KMS-11 (cell line): ENCODE measurements around the gene KCTD2.
"Not testable (repeated sequence)": the region's sequence is repeated elsewhere in the genome, so short reads cannot be mapped to it uniquely, and the experiment has no call there.

Experiments
- H2AFZ ChIP-seq: fragments of 200-600 bp; sonication (generic); 2 replicates; pipeline ENCODE4 v1.6.1; 2016; ENCODE audit warnings: antibody characterized with exemption, mixed run types, low read depth
- H3K27ac ChIP-seq: fragments of 200-600 bp; sonication (generic); 2 replicates; pipeline ENCODE4 v1.6.1; 2016; ENCODE audit warnings: mild to moderate bottlenecking, mixed run types
- H3K27me3 ChIP-seq: fragments of 200-600 bp; sonication (generic); 2 replicates; pipeline ENCODE4 v1.6.1; 2017; ENCODE audit warnings: mild to moderate bottlenecking, low read depth, mixed run types, moderate library complexity; ENCODE audit not compliant: insufficient read depth
- H3K36me3 ChIP-seq: fragments of 200-600 bp; sonication (generic); 2 replicates; pipeline ENCODE4 v1.6.1; 2017; ENCODE audit warnings: mild to moderate bottlenecking, mixed run types; ENCODE audit not compliant: insufficient read depth
- H3K4me1 ChIP-seq: fragments of 200-600 bp; sonication (generic); 2 replicates; pipeline ENCODE4 v1.6.1; 2016; ENCODE audit warnings: mild to moderate bottlenecking, low read depth, mixed run types; ENCODE audit not compliant: poor library complexity, severe bottlenecking
- H3K4me2 ChIP-seq: fragments of 200-600 bp; sonication (generic); 2 replicates; pipeline ENCODE4 v1.7.0; 2016; ENCODE audit warnings: mild to moderate bottlenecking, mixed run types
- H3K4me3 ChIP-seq: fragments of 200-600 bp; sonication (generic); IDR thresholded peaks from 2 replicates; pipeline ENCODE4 v1.6.1; 2017; ENCODE audit warnings: low read depth, low read length, mixed read lengths; ENCODE audit not compliant: insufficient read depth
- H3K79me2 ChIP-seq: fragments of 200-600 bp; sonication (generic); 2 replicates; pipeline ENCODE4 v1.6.1; 2016; ENCODE audit warnings: low read depth, mixed run types; ENCODE audit not compliant: insufficient read depth
- H3K9ac ChIP-seq: fragments of 200-600 bp; sonication (generic); 2 replicates; pipeline ENCODE4 v1.6.1; 2016; ENCODE audit warnings: mild to moderate bottlenecking, mixed run types
- H4K20me1 ChIP-seq: fragments of 200-600 bp; sonication (generic); 2 replicates; pipeline ENCODE4 v1.6.1; 2016; ENCODE audit warnings: mild to moderate bottlenecking, mixed run types; ENCODE audit not compliant: insufficient read depth
- CTCF ChIP-seq: fragments of 200-600 bp; sonication (generic); conservative IDR thresholded peaks from 2 replicates; pipeline ENCODE4 v1.6.1; 2017; ENCODE audit warnings: low read depth, mild to moderate bottlenecking, antibody characterized with exemption, low read length, moderate library complexity, mixed read lengths

The KCTD2 gene

GRCh38 chr17:75034236-75034908 lies 12.7 kb upstream of the KCTD2 start:
- Histone ChIP-seq H3K9ac (peak overlapping the region; percentile 95), H3K4me3 (no peak overlapping the region), H3K27me3 (no peaks in the 10 kb centered on the region), H3K27ac (peak overlapping the region; percentile 90), H3K79me2 (no peaks in the 10 kb centered on the region), H4K20me1 (no peaks in the 10 kb centered on the region), H3K4me2 (peak overlapping the region; percentile 95), H3K4me1 (peaks cover 24% of the 10 kb centered on the region), H2AFZ (peak overlapping the region; percentile 70), H3K36me3 (no peaks in the 10 kb centered on the region)
- TF ChIP-seq CTCF: 0 out of 2 replicates have a peak, but pooled peaks have one; percentile 14

GRCh38 chr17:75036643-75037268 lies 10.3 kb upstream of the KCTD2 start:
- Histone ChIP-seq H3K27me3 (no peaks in the 10 kb centered on the region), H3K4me3 (no peak overlapping the region), H3K27ac (no peak overlapping the region), H2AFZ (no peak overlapping the region), H3K36me3 (no peaks in the 10 kb centered on the region), H3K79me2 (no peaks in the 10 kb centered on the region), H4K20me1 (no peaks in the 10 kb centered on the region), H3K9ac (no peak overlapping the region), H3K4me2 (no peak overlapping the region), H3K4me1 (peaks cover 31% of the 10 kb centered on the region)
- TF ChIP-seq CTCF: no peak

GRCh38 chr17:75039238-75039637 lies 7.8 kb upstream of the KCTD2 start:
- Histone ChIP-seq H3K36me3 (no peaks in the 10 kb centered on the region), H4K20me1 (no peaks in the 10 kb centered on the region), H3K9ac (no peak overlapping the region), H3K27ac (no peak overlapping the region), H3K4me2 (no peak overlapping the region), H3K4me1 (peaks cover 20% of the 10 kb centered on the region), H3K79me2 (no peaks in the 10 kb centered on the region), H2AFZ (no peak overlapping the region), H3K4me3 (no peak overlapping the region), H3K27me3 (no peaks in the 10 kb centered on the region)
- TF ChIP-seq CTCF: no peak

GRCh38 chr17:75041656-75042280 lies 5.3 kb upstream of the KCTD2 start:
- H3K4me3 ChIP-seq: no peak overlapping the region
- H3K9ac ChIP-seq: no peak overlapping the region
- no peak for TF ChIP-seq CTCF
- H4K20me1 ChIP-seq: no peaks in the 10 kb centered on the region
- H3K79me2 ChIP-seq: peaks cover 20% of the 10 kb centered on the region; the same call in 1 of the 2 replicates
- H3K36me3 ChIP-seq: no peaks in the 10 kb centered on the region
- no peak overlapping the region for H3K27ac ChIP-seq
- no peak overlapping the region for H3K4me2 ChIP-seq
- no peak overlapping the region for H2AFZ ChIP-seq
- no peaks in the 10 kb centered on the region for H3K27me3 ChIP-seq
- peaks cover 23% of the 10 kb centered on the region for H3K4me1 ChIP-seq

- H3K4me3 ChIP-seq, H3K9ac ChIP-seq, H3K4me2 ChIP-seq, H3K36me3 ChIP-seq, H4K20me1 ChIP-seq, H3K27ac ChIP-seq, H2AFZ ChIP-seq, H3K27me3 ChIP-seq: not testable (repeated sequence)
- Histone ChIP-seq H3K4me1 (peaks cover 31% of the 10 kb centered on the region), H3K79me2 (peaks cover 30% of the 10 kb centered on the region; the same call in 1 of the 2 replicates)
Observed at GRCh38 chr17:75043789-75044188, 3.2 kb upstream of the KCTD2 start.
